HG03378 (cell line): ENCODE data around the gene ERFL.
A peak's percentile ranks its signal among the peaks of the same experiment; 100 is the strongest.
"Not testable (repeated sequence)": the region's sequence is repeated elsewhere in the genome, so short reads cannot be mapped to it uniquely, and the experiment has no call there.

Source experiments
- ATAC-seq: cut with Tn5 transposase; IDR thresholded peaks from one replicate; pipeline ENCODE4 v1.9.1; 2021; ENCODE audit warnings: mild to moderate bottlenecking, moderate library complexity; ENCODE audit not compliant: unreplicated experiment

The ERFL gene

GRCh38 chr19:41879670-41880328 is 48.5 kb downstream of the ERFL start:
- ATAC-seq = no peak

- no peak for ATAC-seq
Measured at GRCh38 chr19:41879080-41879479, 49.2 kb downstream of the ERFL start.

- no peak for ATAC-seq
Measured at GRCh38 chr19:41877916-41878905, 50.0 kb downstream of the ERFL start.

GRCh38 chr19:41876847-41877832 is 51.1 kb downstream of the ERFL start, which contains the start of gene CD79A:
Gene CD79A, plus strand, starts transcription at chr19:41877279. Its CDS starts 26 bp downstream, at chr19:41877305.
- ATAC-seq = peak; percentile 55

- ATAC-seq = not testable (repeated sequence)
Measured at GRCh38 chr19:41875973-41876372, 52.3 kb downstream of the ERFL start.

- ATAC-seq = no peak
Measured at GRCh38 chr19:41872775-41873647, 55.2 kb downstream of the ERFL start.

GRCh38 chr19:41872384-41872774 is 55.9 kb downstream of the ERFL start:
- ATAC-seq = no peak

- ATAC-seq = peak; percentile 44
Measured at GRCh38 chr19:41871573-41872383, 56.5 kb downstream of the ERFL start.

GRCh38 chr19:41870401-41870873 is 57.8 kb downstream of the ERFL start:
- ATAC-seq = no peak

- no peak for ATAC-seq
Measured at GRCh38 chr19:41869374-41869955, 58.8 kb downstream of the ERFL start.

GRCh38 chr19:41868989-41869300 is 59.3 kb downstream of the ERFL start:
- ATAC-seq = no peak

- no peak for ATAC-seq
Measured at GRCh38 chr19:41868120-41868988, 59.9 kb downstream of the ERFL start.

GRCh38 chr19:41866284-41866683 is 62.0 kb downstream of the ERFL start:
- no peak for ATAC-seq

- ATAC-seq = no peak
Measured at GRCh38 chr19:41864374-41864773, 63.9 kb downstream of the ERFL start.

- no peak for ATAC-seq
Measured at GRCh38 chr19:41863209-41863931, 64.9 kb downstream of the ERFL start.

- ATAC-seq = no peak
Measured at GRCh38 chr19:41862445-41862986, 65.7 kb downstream of the ERFL start.

- ATAC-seq = no peak
Measured at GRCh38 chr19:41861846-41862245, 66.4 kb downstream of the ERFL start.
